Colonic mucosa (tissue), 4 donors: ENCODE results near the gene FYB1. TPM values are rescaled to one million over a fixed set of nuclear protein-coding genes. Genes with fewer than 3 reads are reported as not detected.
"Not testable (repeated sequence)": the region's sequence is repeated elsewhere in the genome, so short reads cannot be mapped to it uniquely, and the experiment has no call there.

Experiments
- DNase-seq: peaks from one replicate; pipeline ENCODE4 v3.0.0-alpha.2; 2020
- H3K27ac ChIP-seq: fragments of 200-600 bp; one replicate; pipeline ENCODE4 v1.8.0; 2021
- H3K27me3 ChIP-seq: fragments of 200-600 bp; one replicate; pipeline ENCODE4 v1.8.0; 2021
- H3K36me3 ChIP-seq: fragments of 200-600 bp; one replicate; pipeline ENCODE4 v1.8.0; 2021
- H3K4me1 ChIP-seq: fragments of 200-600 bp; one replicate; pipeline ENCODE4 v1.8.0; 2021; ENCODE audit warnings: mild to moderate bottlenecking
- H3K4me3 ChIP-seq: fragments of 200-600 bp; one replicate; pipeline ENCODE4 v1.8.0; 2021
- H3K9ac ChIP-seq, 2 donors: one replicate each; pipeline ENCODE4 v1.7.0; 2013; ENCODE audit warnings: control low read depth in 2 of 2, low read depth in 2 of 2, low read length in 2 of 2
- H3K9me3 ChIP-seq: fragments of 200-600 bp; one replicate; pipeline ENCODE4 v1.8.0; 2021
- intact Hi-C: fragments of 100-400 bp; cut with DNase I; formaldehyde crosslinking; loops from one replicate; pipeline ENCODE4 v1.14.1; 2022
- total RNA-seq, 2 donors: library from RNA; stranded (reverse); fragmentation: NEBNext Ultra II Directional in 1 of 2; extraction: Animal tissue kit (Norgen Biotek cat#: 25700) in 1 of 2; gene quantifications; one replicate each; pipeline ENCODE4 v1.2.1, GENCODE V29; 2021
- TF ChIP-seq, protein P1 (sequence below): fragments of 200-600 bp; IDR thresholded peaks from one replicate; pipeline ENCODE4 v1.8.0; 2022; ENCODE audit warnings: antibody characterized with exemption, mild to moderate bottlenecking
- donor health status: healthy.
- donor health status: DM: no; HTN: no; CAD: no.
- donor health status: DM: no; HTN: no; CAD: no.

Gene FYB1
- total RNA-seq, 2 donors from 2014 or later = 6.1 to 8.6 TPM

DNA sequence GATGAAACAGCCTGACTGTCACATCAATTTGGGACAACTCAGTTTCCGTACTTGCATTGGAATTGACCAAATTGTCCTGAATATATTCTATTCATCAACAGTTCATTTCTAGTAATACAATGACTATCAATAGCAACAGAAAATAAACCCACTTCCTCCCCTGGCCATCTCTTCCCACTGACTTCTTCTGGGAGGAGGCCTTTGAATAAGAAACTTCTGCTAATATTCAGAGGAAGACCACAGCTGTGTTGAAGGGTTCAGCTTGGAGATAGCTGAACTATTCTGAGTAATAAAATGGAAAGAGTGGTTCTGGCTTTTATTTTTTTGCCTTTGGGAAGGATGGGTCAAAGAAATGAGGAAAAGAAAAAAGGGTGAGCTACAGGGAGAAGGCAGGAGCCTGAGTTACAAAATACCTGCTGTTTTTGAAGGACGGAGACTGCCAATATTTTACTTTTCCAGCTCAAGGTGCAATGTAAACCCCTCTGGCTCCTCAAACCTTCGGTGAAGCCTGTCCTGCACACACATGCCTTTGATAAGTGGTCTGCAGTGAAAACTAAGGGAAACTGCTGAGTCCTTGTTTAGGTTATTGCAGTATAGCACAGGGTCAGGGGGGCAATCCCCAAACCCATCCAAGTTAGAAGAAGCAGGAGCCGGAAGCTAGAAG is 29.9 kb downstream of the FYB1 start:
- intact Hi-C loops = no loop called here
- Histone ChIP-seq H3K9ac (peak overlapping the region in 1 of 2 donors; percentile 19), H3K27me3 (no peaks in the 10 kb centered on the region), H3K4me1 (no peaks in the 10 kb centered on the region), H3K4me3 (no peak overlapping the region), H3K9me3 (no peaks in the 10 kb centered on the region), H3K36me3 (no peaks in the 10 kb centered on the region), H3K27ac (no peak overlapping the region)
- DNase-seq = no peak
- TF ChIP-seq, protein P1, sequence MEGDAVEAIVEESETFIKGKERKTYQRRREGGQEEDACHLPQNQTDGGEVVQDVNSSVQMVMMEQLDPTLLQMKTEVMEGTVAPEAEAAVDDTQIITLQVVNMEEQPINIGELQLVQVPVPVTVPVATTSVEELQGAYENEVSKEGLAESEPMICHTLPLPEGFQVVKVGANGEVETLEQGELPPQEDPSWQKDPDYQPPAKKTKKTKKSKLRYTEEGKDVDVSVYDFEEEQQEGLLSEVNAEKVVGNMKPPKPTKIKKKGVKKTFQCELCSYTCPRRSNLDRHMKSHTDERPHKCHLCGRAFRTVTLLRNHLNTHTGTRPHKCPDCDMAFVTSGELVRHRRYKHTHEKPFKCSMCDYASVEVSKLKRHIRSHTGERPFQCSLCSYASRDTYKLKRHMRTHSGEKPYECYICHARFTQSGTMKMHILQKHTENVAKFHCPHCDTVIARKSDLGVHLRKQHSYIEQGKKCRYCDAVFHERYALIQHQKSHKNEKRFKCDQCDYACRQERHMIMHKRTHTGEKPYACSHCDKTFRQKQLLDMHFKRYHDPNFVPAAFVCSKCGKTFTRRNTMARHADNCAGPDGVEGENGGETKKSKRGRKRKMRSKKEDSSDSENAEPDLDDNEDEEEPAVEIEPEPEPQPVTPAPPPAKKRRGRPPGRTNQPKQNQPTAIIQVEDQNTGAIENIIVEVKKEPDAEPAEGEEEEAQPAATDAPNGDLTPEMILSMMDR = no peak

DNA sequence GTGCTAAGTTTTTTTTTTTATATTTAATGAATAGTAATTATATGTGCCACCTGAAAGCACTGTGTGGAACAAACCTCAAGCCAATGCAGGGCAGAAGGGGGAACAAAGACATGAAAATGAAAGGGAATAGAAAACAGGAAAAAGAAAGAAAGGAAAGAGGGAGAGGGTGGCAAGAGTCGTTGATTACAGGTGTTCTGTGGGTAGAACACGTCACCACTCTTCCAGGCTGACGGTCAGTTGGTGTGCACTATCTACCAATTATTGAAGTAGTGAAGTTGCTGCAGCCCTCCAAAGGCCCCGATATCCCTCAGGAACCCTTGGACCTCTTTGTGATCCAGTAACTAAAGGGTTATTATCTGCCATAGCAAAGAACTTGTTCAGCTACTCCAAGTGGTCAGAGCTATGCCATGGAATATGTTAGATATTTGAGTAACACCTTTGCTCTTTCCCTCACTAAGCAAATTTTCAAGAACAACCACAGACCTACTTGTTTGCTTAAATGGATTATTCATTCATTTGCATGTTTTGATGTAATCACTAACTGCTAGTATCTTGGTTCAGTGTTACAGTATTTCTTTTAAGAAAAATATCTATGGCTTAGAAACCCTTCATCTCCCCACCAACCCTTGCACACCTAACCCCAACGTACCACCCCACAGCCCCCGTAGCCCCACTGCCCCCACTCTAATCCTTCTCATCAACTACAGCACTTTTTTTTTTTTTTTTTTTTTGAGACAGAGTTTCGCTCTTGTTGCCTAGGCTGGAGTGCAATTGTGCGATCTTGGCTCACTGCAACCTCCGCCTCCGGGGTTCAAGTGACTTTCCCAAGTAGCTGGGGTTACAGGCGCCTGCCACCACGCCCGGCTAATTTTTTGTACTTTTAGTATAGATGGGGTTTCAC is 31.3 kb downstream of the FYB1 start:
- DNase-seq = no peak

DNA sequence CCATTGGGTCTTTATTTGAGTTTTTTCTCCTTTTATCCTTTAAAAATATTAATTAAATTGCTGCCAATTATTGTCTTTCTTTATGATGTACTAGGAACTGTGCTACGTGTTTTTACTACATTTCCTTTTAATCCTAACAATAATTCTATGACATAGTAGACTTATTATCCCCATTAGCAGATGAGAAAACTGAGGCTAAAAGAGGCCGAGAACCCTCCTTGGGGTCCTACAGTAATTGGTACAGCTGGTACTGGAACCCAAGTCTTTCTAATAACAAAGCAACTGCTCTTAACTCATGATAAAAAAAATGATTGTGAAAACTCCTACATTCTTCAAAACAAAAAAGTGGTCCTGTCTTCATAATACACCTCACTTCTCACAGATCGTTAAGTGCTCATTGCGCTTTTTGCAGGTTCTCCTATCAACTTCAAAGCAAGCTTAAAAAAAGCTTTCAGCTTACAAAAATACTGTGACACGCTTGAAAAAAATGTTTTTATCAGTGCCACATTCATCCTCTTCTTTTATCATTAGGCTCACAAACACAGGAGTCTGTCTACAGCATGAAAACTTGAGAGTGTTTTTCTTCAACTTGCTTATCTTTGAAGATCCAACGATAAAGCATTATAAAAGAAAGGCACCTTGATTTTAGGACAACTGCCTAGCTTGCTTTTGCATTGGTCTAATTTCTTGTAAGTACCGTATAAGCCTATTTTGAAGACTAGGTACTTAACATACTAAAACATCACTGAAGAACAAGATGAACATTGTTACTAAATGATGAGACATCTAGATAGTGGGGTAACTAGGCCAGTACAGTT is 32.4 kb downstream of the FYB1 start:
- H3K27ac ChIP-seq = no peak overlapping the region
- intact Hi-C loops = no loop called here
- H3K27me3 ChIP-seq = no peaks in the 10 kb centered on the region
- TF ChIP-seq, protein P1 = no peak
- no peak overlapping the region for H3K9ac ChIP-seq
- H3K4me1 ChIP-seq = no peaks in the 10 kb centered on the region
- H3K9me3 ChIP-seq = no peaks in the 10 kb centered on the region
- no peak for DNase-seq
- H3K36me3 ChIP-seq = no peaks in the 10 kb centered on the region
- H3K4me3 ChIP-seq = no peak overlapping the region

More for the DNA sequence above, 31.3 kb downstream of the FYB1 start:
- no peak overlapping the region for H3K27ac ChIP-seq
- no peak overlapping the region for H3K4me3 ChIP-seq
- TF ChIP-seq, protein P1 = no peak
- no peaks in the 10 kb centered on the region for H3K9me3 ChIP-seq
- no peaks in the 10 kb centered on the region for H3K36me3 ChIP-seq
- H3K9ac ChIP-seq = no peak overlapping the region
- H3K4me1 ChIP-seq = no peaks in the 10 kb centered on the region
- no peaks in the 10 kb centered on the region for H3K27me3 ChIP-seq
- intact Hi-C loops = no loop called here

DNA sequence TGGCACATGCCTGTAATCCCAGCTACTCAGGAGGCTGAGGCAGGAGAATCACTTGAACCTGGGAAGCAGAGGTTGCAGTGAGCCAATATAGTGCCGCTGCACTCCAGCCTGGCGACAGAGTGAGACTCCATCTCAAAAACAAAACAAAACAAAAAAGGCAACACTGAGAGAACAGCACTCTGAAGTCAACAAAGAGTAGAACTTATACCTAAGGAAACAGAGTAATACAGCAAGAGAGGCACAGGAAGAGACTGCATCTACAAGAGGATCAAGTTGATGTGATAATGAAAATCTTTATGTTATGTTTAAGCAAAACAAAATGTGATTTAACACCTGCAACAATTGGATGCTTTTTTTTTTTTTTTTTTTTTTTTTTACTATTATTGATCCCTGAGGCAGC is 33.1 kb downstream of the FYB1 start:
- Histone ChIP-seq H3K36me3 (no peaks in the 10 kb centered on the region), H3K4me1 (no peaks in the 10 kb centered on the region), H3K27ac (no peak overlapping the region), H3K27me3 (no peaks in the 10 kb centered on the region), H3K9me3 (no peaks in the 10 kb centered on the region), H3K9ac (no peak overlapping the region), H3K4me3 (no peak overlapping the region)
- no peak for DNase-seq
- TF ChIP-seq, protein P1 = no peak
- intact Hi-C loops = no loop called here

DNA sequence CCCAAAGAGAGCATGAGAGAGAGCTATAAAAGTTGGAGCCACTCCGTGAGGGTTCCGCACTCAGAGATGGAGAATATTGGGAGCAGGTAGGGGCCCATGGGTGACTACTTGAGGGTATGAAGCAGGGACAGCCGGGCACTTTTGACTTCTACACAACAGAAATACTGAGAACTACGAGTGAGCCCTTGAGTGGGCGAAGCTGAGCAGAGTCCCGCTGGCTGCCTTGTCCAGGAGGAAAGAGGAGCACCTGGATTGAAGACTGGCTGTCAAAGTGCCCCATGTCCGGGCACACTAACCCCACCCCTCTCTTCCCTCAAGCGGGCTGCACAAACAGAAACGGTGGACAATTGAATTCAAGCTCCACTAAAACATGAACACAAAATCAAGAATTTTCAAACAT is 33.6 kb downstream of the FYB1 start:
- Histone ChIP-seq H3K9me3 (no peaks in the 10 kb centered on the region), H3K9ac (peak overlapping the region in 1 of 2 donors; percentile 35), H3K36me3 (no peaks in the 10 kb centered on the region), H3K27me3 (no peaks in the 10 kb centered on the region), H3K4me3 (no peak overlapping the region), H3K4me1 (no peaks in the 10 kb centered on the region), H3K27ac (no peak overlapping the region)
- intact Hi-C loops = no loop called here
- TF ChIP-seq, protein P1 = no peak
- DNase-seq = no peak

DNA sequence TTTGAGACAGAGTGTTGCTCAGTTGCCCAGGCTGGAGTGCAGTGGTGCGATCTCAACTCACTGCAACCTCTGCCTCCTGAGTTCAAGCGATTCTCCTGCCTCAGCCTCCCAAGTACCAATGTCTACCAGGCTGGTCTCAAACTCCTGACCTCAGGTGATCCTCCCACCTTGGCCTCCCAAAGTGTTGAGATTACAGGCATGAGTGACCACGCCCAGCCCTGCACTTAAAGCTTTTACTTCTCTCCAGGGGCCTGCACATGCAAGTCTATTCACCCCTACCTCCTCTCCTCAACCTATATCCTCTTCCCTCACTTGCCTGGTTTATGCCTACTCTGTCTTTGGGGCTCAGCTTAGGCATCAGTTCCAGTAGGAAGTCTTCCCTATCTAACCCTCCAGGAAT is 39.8 kb downstream of the FYB1 start:
- H3K4me3 ChIP-seq, H3K27ac ChIP-seq, H3K4me1 ChIP-seq, H3K9me3 ChIP-seq, intact Hi-C loops, H3K9ac ChIP-seq, H3K36me3 ChIP-seq, H3K27me3 ChIP-seq, DNase-seq: not testable (repeated sequence)
